Testis (tissue), 2 donors: ENCODE data around the gene LBHD2.
A peak's percentile ranks its signal among the peaks of the same experiment; 100 is the strongest.

Experiments
- CTCF ChIP-seq, 3 experiments: fragments of 450-650 bp in 2 of 3; fragments of 200-600 bp in 1 of 3; sonication (generic) in 1 of 3; IDR thresholded peaks; one replicate each; pipeline ENCODE4 v1.5.1; 2016 to 2019; ENCODE audit warnings: antibody characterized with exemption in 3 of 3, mild to moderate bottlenecking in 2 of 3, moderate library complexity in 1 of 3
- POLR2A ChIP-seq: fragments of 450-650 bp; IDR thresholded peaks from one replicate; pipeline ENCODE4 v1.6.1; 2017; ENCODE audit warnings: antibody characterized with exemption, mild to moderate bottlenecking, moderate library complexity

GRCh38 chr14:103126873-103127304 is 42.9 kb downstream of the LBHD2 start:
- peak in 1 of 3 experiments; percentile 37 for TF ChIP-seq CTCF (IDR thresholded peaks at IDR 0.05)
- TF ChIP-seq POLR2A, result no peak
